IMR-90 (cell line): Measurements from ENCODE around the gene ADGRF1. TPM values are rescaled to one million over a fixed set of nuclear protein-coding genes. Genes with fewer than 3 reads are reported as not detected.

ENCODE experiments used
- ATAC-seq: fragments of 200-7000 bp; cut with Tn5 transposase; 2 replicates; pipeline ENCODE4 v1.9.1; 2020; ENCODE audit warnings: low read depth, mild to moderate bottlenecking, moderate library complexity
- BruUV-seq: library from RNA; stranded (reverse); fragments of 400-500 nt; replicated peaks from 2 replicates; lab custom pipeline; 2021; lab: Mats Ljungman, UMichigan
- CTCF ChIA-PET: fragments of 300-600 bp; formaldehyde crosslinking; extraction: SDS; loops from one replicate; lab custom pipeline; 2021; ENCODE audit warnings: antibody characterized with exemption; lab: Yijun Ruan, JAX
- POLR2A ChIA-PET: fragments of 300-600 bp; sonication (Branson Sonifier 250); formaldehyde crosslinking; loops from one replicate; lab custom pipeline; 2022; ENCODE audit warnings: antibody characterized with exemption; ENCODE audit not compliant: unreplicated experiment; lab: Charles Lee
- DNase-seq: peaks from one replicate; pipeline ENCODE4 v3.0.0; 2013
- H2AFZ ChIP-seq: replicated peaks from 2 replicates; pipeline ENCODE3; 2013; ENCODE audit warnings: low read length, mild to moderate bottlenecking; ENCODE audit not compliant: poor library complexity
- H2AK5ac ChIP-seq: 2 replicates; pipeline ENCODE4 v1.6.1; 2013; ENCODE audit warnings: low read depth, low read length, inconsistent platforms
- H2AK9ac ChIP-seq: replicated peaks from 2 replicates; pipeline ENCODE3; 2013; ENCODE audit warnings: mild to moderate bottlenecking, low read depth, low read length, moderate library complexity; ENCODE audit not compliant: poor library complexity
- H2BK120ac ChIP-seq: 2 replicates; pipeline ENCODE4 v1.6.1; 2013; ENCODE audit warnings: low read depth, low read length, inconsistent platforms
- H2BK15ac ChIP-seq: 3 replicates; pipeline ENCODE4 v1.6.1; 2013; ENCODE audit warnings: low read depth, low read length, inconsistent platforms
- H2BK20ac ChIP-seq: 2 replicates; pipeline ENCODE4 v1.6.1; 2013; ENCODE audit warnings: low read depth, mild to moderate bottlenecking, inconsistent platforms, low read length, moderate library complexity
- H2BK5ac ChIP-seq: 2 replicates; pipeline ENCODE4 v1.6.1; 2013; ENCODE audit warnings: mild to moderate bottlenecking, low read depth, low read length, inconsistent platforms; ENCODE audit not compliant: poor library complexity, severe bottlenecking
- H3K14ac ChIP-seq: replicated peaks from 2 replicates; pipeline ENCODE4 v1.6.1; 2013; ENCODE audit warnings: low read depth, low read length, inconsistent platforms
- H3K18ac ChIP-seq: 2 replicates; pipeline ENCODE4 v1.6.1; 2013; ENCODE audit warnings: low read depth, low read length, control low read depth
- H3K23ac ChIP-seq: 2 replicates; pipeline ENCODE4 v1.6.1; 2013; ENCODE audit warnings: low read depth, low read length, inconsistent platforms
- H3K27ac ChIP-seq: 2 replicates; pipeline ENCODE4 v1.5.1; 2013; ENCODE audit warnings: mild to moderate bottlenecking, control low read depth, low read length; ENCODE audit not compliant: insufficient read depth
- H3K27me3 ChIP-seq: 2 replicates; pipeline ENCODE4 v1.6.1; 2013; ENCODE audit warnings: low read length; ENCODE audit not compliant: control insufficient read depth, insufficient read depth
- H3K36me3 ChIP-seq: 2 replicates; pipeline ENCODE4 v1.6.1; 2013; ENCODE audit warnings: low read length, mixed read lengths; ENCODE audit not compliant: control insufficient read depth, insufficient read depth
- H3K4ac ChIP-seq: 2 replicates; pipeline ENCODE4 v1.6.1; 2013; ENCODE audit warnings: low read depth, low read length, inconsistent platforms
- H3K4me1 ChIP-seq: 2 replicates; pipeline ENCODE4 v1.6.1; 2013; ENCODE audit warnings: low read length, mixed read lengths; ENCODE audit not compliant: control insufficient read depth, insufficient read depth
- H3K4me2 ChIP-seq: 2 replicates; pipeline ENCODE4 v1.6.1; 2013; ENCODE audit warnings: low read depth, mild to moderate bottlenecking, control low read depth, low read length, moderate library complexity
- H3K4me3 ChIP-seq: 2 replicates; pipeline ENCODE4 v1.5.1; 2013; ENCODE audit warnings: low read depth, mild to moderate bottlenecking, control low read depth, low read length, moderate library complexity; ENCODE audit not compliant: insufficient read depth
- H3K56ac ChIP-seq: 2 replicates; pipeline ENCODE4 v1.6.1; 2013; ENCODE audit warnings: low read length, inconsistent platforms; ENCODE audit not compliant: insufficient read depth; ENCODE audit errors: extremely low read depth
- H3K79me1 ChIP-seq, 2 experiments: 2 replicates each; pipeline ENCODE4 v1.6.1; 2013; ENCODE audit warnings: low read length in 2 of 2, inconsistent platforms in 1 of 2, low read depth in 1 of 2
- H3K9ac ChIP-seq: 2 replicates; pipeline ENCODE4 v1.6.1; 2013; ENCODE audit warnings: low read depth, low read length, control low read depth
- H3K9me1 ChIP-seq: 2 replicates; pipeline ENCODE4 v1.6.1; 2013; ENCODE audit warnings: low read length, inconsistent platforms; ENCODE audit not compliant: insufficient read depth
- H3K9me3 ChIP-seq: 2 replicates; pipeline ENCODE4 v1.6.1; 2013; ENCODE audit warnings: low read length; ENCODE audit not compliant: control insufficient read depth, insufficient read depth
- H4K20me1 ChIP-seq: 2 replicates; pipeline ENCODE4 v1.6.1; 2013; ENCODE audit warnings: low read length, inconsistent platforms; ENCODE audit not compliant: insufficient read depth
- H4K5ac ChIP-seq: 2 replicates; pipeline ENCODE4 v1.6.1; 2013; ENCODE audit warnings: mild to moderate bottlenecking, low read depth, low read length, control low read depth
- H4K8ac ChIP-seq, 2 experiments: 2 replicates each; pipeline ENCODE4 v1.6.1; 2013; ENCODE audit warnings: low read depth in 2 of 2, low read length in 2 of 2, control low read depth in 1 of 2, inconsistent platforms in 1 of 2
- H4K91ac ChIP-seq: 2 replicates; pipeline ENCODE4 v1.6.1; 2013; ENCODE audit warnings: low read depth, low read length, inconsistent platforms; ENCODE audit not compliant: insufficient read depth
- BHLHE40 ChIP-seq: fragments of 150-350 bp; IDR thresholded peaks from 2 replicates; pipeline ENCODE4 v1.6.1; 2016; ENCODE audit warnings: mild to moderate bottlenecking, low read depth, low read length
- CHD1 ChIP-seq: IDR thresholded peaks from 2 replicates; pipeline ENCODE4 v1.6.1; 2012; ENCODE audit warnings: low read depth, low read length, improper control_type of control experiment
- CTCF ChIP-seq: conservative IDR thresholded peaks from 2 replicates; pipeline ENCODE4 v1.5.1; 2012; ENCODE audit warnings: mild to moderate bottlenecking, low read depth, low read length, improper control_type of control experiment
- ELK1 ChIP-seq: fragments of 150-350 bp; IDR thresholded peaks from 2 replicates; pipeline ENCODE4 v1.6.1; 2016; ENCODE audit warnings: low read depth, mild to moderate bottlenecking, low read length, moderate library complexity, borderline replicate concordance
- FOS ChIP-seq: fragments of 150-350 bp; IDR thresholded peaks from 2 replicates; pipeline ENCODE4 v1.6.1; 2016; ENCODE audit warnings: low read depth, low read length
- MAFK ChIP-seq: IDR thresholded peaks from 2 replicates; pipeline ENCODE4 v1.6.1; 2012; ENCODE audit warnings: low read depth, low read length, improper control_type of control experiment
- MAZ ChIP-seq: IDR thresholded peaks from 2 replicates; pipeline ENCODE4 v1.6.1; 2012; ENCODE audit warnings: low read depth, mild to moderate bottlenecking, low read length, improper control_type of control experiment, moderate library complexity, borderline replicate concordance
- NFE2L2 ChIP-seq: fragments of 150-350 bp; IDR thresholded peaks from 2 replicates; pipeline ENCODE4 v1.6.1; 2016; ENCODE audit warnings: low read depth, mild to moderate bottlenecking, low read length
- POLR2A ChIP-seq: IDR thresholded peaks from 2 replicates; pipeline ENCODE4 v1.6.1; 2012; ENCODE audit warnings: mild to moderate bottlenecking, low read depth, low read length
- RAD21 ChIP-seq: IDR thresholded peaks from 2 replicates; pipeline ENCODE4 v1.6.1; 2012; ENCODE audit warnings: low read length, improper control_type of control experiment
- RCOR1 ChIP-seq: IDR thresholded peaks from 2 replicates; pipeline ENCODE4 v1.6.1; 2012; ENCODE audit warnings: mild to moderate bottlenecking, low read length, improper control_type of control experiment; ENCODE audit not compliant: insufficient replicate concordance
- RFX5 ChIP-seq: IDR thresholded peaks from 2 replicates; pipeline ENCODE4 v1.8.0; 2012; ENCODE audit warnings: low read depth, mild to moderate bottlenecking, low read length, moderate library complexity
- SMC3 ChIP-seq: fragments of 150-350 bp; IDR thresholded peaks from 2 replicates; pipeline ENCODE4 v1.6.1; 2016; ENCODE audit warnings: low read depth, mild to moderate bottlenecking, antibody characterized with exemption, low read length, moderate library complexity
- USF2 ChIP-seq: fragments of 150-350 bp; IDR thresholded peaks from 2 replicates; pipeline ENCODE4 v1.6.1; 2017; ENCODE audit warnings: mild to moderate bottlenecking, antibody characterized with exemption, low read length, low read depth
- WGBS, 2 experiments: methylation state at CpG; one replicate each; pipeline versions ENCODE4 v1.1.5 to v1.1.7; 2013; ENCODE audit warnings: missing lambda C conversion rate in 2 of 2; ENCODE audit not compliant: insufficient read length in 1 of 2; ENCODE audit errors: extremely low coverage in 2 of 2; 5-methylcytosine and 5-hydroxymethylcytosine counted together
- dilution Hi-C: fragments of 300-500 bp; cut with HindIII; formaldehyde crosslinking; loops from one replicate; pipeline ENCODE4 v1.14.3; 2018; ENCODE audit warnings: low sequenced_read_pairs; ENCODE audit not compliant: unreplicated experiment
- in situ Hi-C: fragments of 300-500 bp; cut with MboI; formaldehyde crosslinking; loops from 3 replicates; pipeline ENCODE4 v1.14.3; 2019; ENCODE audit warnings: low sequenced_read_pairs, inconsistent platforms, mixed read lengths
- intact Hi-C: fragments of 100-400 bp; cut with micrococcal nuclease; formaldehyde crosslinking; loops from 2 replicates; pipeline ENCODE4 v1.10.0; 2022
- polyA plus RNA-seq, 3 experiments: library from polyadenylated mRNA; depleted of rRNA; stranded (reverse); fragments of >200 nt; gene quantifications; 2 replicates each; pipeline ENCODE4 v1.2.3, GENCODE V29; 2012; ENCODE audit warnings: low replicate concordance in 1 of 3
- total RNA-seq: library from RNA; depleted of rRNA; stranded (reverse); fragments of >200 nt; gene quantifications from 2 replicates; pipeline ENCODE4 v1.2.3, GENCODE V29; 2012

Gene ADGRF1
- total and polyA plus RNA-seq, 2 of the 4 experiments (the other 2 are of a cell fraction): not detected

- DNase-seq: no peak
- in situ Hi-C loops: no loop called here
- Histone ChIP-seq H3K18ac (no peak overlapping the region), H2AFZ (no peak overlapping the region), H3K27me3 (peaks cover 10% of the 10 kb centered on the region; the same call in 1 of the 2 replicates), H3K9me1 (no peaks in the 10 kb centered on the region), H3K4me1 (no peaks in the 10 kb centered on the region), H2BK15ac (no peak overlapping the region), H4K8ac (no peak overlapping the region), H3K14ac (no peak overlapping the region), H2AK5ac (no peak overlapping the region), H4K5ac (no peak overlapping the region), H2BK20ac (no peak overlapping the region), H2AK9ac (no peak overlapping the region), H3K27ac (no peak overlapping the region), H2BK5ac (no peak overlapping the region), H4K91ac (no peak overlapping the region), H3K4me3 (no peak overlapping the region), H3K36me3 (no peaks in the 10 kb centered on the region), H3K23ac (no peak overlapping the region), H2BK120ac (no peak overlapping the region), H3K4ac (no peak overlapping the region), H4K20me1 (no peaks in the 10 kb centered on the region), H3K9ac (no peak overlapping the region), H3K4me2 (no peak overlapping the region), H3K9me3 (no peaks in the 10 kb centered on the region), H3K56ac (no peak overlapping the region), H3K79me1 (no peaks in the 10 kb centered on the region)
- no CpG with 5 or more reads among the region's 1 CpG for WGBS, 2 experiments
- CTCF ChIA-PET: no interaction called here
- ATAC-seq: no peak
- TF ChIP-seq USF2: no peak
- TF ChIP-seq RFX5: no peak
- no peak for TF ChIP-seq CHD1
- no peak for TF ChIP-seq FOS
- TF ChIP-seq ELK1: no peak
- TF ChIP-seq CTCF: no peak
- TF ChIP-seq RAD21: no peak
- TF ChIP-seq MAZ: no peak
- no peak for TF ChIP-seq MAFK
- TF ChIP-seq SMC3: no peak
- TF ChIP-seq POLR2A: no peak
- no peak for TF ChIP-seq BHLHE40
- TF ChIP-seq RCOR1: no peak
- no peak for TF ChIP-seq NFE2L2
- no TSS peak for BruUV-seq
- POLR2A ChIA-PET: no interaction called here
- dilution Hi-C loops: no loop called here
- intact Hi-C loops: no loop called here
Measured at GRCh38 chr6:47071681-47072080, 29.5 kb upstream of the ADGRF1 start.
